Endodermal cell (in vitro differentiated cells): ENCODE measurements around the gene UBXN2A. TPM values are rescaled to one million over a fixed set of nuclear protein-coding genes. Genes with fewer than 3 reads are reported as not detected.

ENCODE experiments used
- DNase-seq: peaks from one replicate; pipeline ENCODE4 v3.0.0-alpha.2; 2017
- H3K27ac ChIP-seq: 2 replicates; pipeline ENCODE4 v1.5.1; 2013; ENCODE audit warnings: mild to moderate bottlenecking, low read depth, low read length, moderate library complexity
- H3K27me3 ChIP-seq: 2 replicates; pipeline ENCODE4 v1.6.1; 2013; ENCODE audit warnings: mild to moderate bottlenecking, low read length, moderate library complexity; ENCODE audit not compliant: insufficient read depth, control insufficient read depth, poor library complexity, severe bottlenecking
- H3K36me3 ChIP-seq: 2 replicates; pipeline ENCODE4 v1.7.0; 2013; ENCODE audit warnings: mild to moderate bottlenecking, low read length, moderate library complexity; ENCODE audit not compliant: control insufficient read depth, insufficient read depth
- H3K4me1 ChIP-seq: one replicate; pipeline ENCODE4 v1.7.0; 2013; ENCODE audit warnings: low read length; ENCODE audit not compliant: control insufficient read depth, insufficient read depth
- H3K4me3 ChIP-seq: 2 replicates; pipeline ENCODE4 v1.5.1; 2013; ENCODE audit warnings: mild to moderate bottlenecking, low read length, moderate library complexity
- H3K9ac ChIP-seq: 2 replicates; pipeline ENCODE4 v1.6.1; 2013; ENCODE audit warnings: mild to moderate bottlenecking, low read length, moderate library complexity; ENCODE audit not compliant: poor library complexity, severe bottlenecking; ENCODE audit errors: extremely low read depth
- H3K9me3 ChIP-seq: 2 replicates; pipeline ENCODE4 v1.6.1; 2013; ENCODE audit warnings: mild to moderate bottlenecking, low read length, moderate library complexity; ENCODE audit not compliant: control insufficient read depth
- H3K27ac Mint-ChIP-seq: 2 replicates; pipeline ENCODE4 v1.8.0; 2020; ENCODE audit warnings: mixed read lengths
- H3K27me3 Mint-ChIP-seq: 2 replicates; pipeline ENCODE4 v1.8.0; 2021; ENCODE audit warnings: mild to moderate bottlenecking, mixed read lengths; ENCODE audit not compliant: insufficient read depth
- H3K36me3 Mint-ChIP-seq: 2 replicates; pipeline ENCODE4 v1.8.0; 2020; ENCODE audit warnings: low read depth, mixed read lengths
- H3K4me1 Mint-ChIP-seq: 2 replicates; pipeline ENCODE4 v1.8.0; 2020; ENCODE audit warnings: mixed read lengths
- H3K4me3 Mint-ChIP-seq: 2 replicates; pipeline ENCODE4 v1.8.0; 2020; ENCODE audit warnings: mild to moderate bottlenecking, moderate library complexity, mixed read lengths
- H3K9me3 Mint-ChIP-seq: 2 replicates; pipeline ENCODE4 v1.8.0; 2020; ENCODE audit warnings: mild to moderate bottlenecking, mixed read lengths
- WGBS, 2 experiments: methylation state at CpG; one replicate each; pipeline versions ENCODE4 v1.1.5 to v1.1.7; 2013; ENCODE audit warnings: missing lambda C conversion rate in 2 of 2, mixed read lengths in 1 of 2; ENCODE audit not compliant: insufficient coverage in 1 of 2, insufficient read length in 1 of 2; 5-methylcytosine and 5-hydroxymethylcytosine counted together
- total RNA-seq, 2 donors: library from RNA; stranded (reverse); fragmentation: NEBNext Ultra II Directional in 1 of 2; extraction: Animal tissue kit (Norgen Biotek cat#: 25700) in 1 of 2; gene quantifications; 2 replicates in 1 of 2; 3 replicates in 1 of 2; pipeline ENCODE4 v1.2.1, GENCODE V29; 2021
- TF ChIP-seq, protein P1 (sequence below): fragments of 200-600 bp; sonication (generic); conservative IDR thresholded peaks from 2 replicates; pipeline ENCODE4 v1.5.0; 2021; ENCODE audit warnings: antibody characterized with exemption, mild to moderate bottlenecking

Gene UBXN2A
- total RNA-seq, 2 donors from 2014 or later = 20.1 to 26.8 TPM

DNA sequence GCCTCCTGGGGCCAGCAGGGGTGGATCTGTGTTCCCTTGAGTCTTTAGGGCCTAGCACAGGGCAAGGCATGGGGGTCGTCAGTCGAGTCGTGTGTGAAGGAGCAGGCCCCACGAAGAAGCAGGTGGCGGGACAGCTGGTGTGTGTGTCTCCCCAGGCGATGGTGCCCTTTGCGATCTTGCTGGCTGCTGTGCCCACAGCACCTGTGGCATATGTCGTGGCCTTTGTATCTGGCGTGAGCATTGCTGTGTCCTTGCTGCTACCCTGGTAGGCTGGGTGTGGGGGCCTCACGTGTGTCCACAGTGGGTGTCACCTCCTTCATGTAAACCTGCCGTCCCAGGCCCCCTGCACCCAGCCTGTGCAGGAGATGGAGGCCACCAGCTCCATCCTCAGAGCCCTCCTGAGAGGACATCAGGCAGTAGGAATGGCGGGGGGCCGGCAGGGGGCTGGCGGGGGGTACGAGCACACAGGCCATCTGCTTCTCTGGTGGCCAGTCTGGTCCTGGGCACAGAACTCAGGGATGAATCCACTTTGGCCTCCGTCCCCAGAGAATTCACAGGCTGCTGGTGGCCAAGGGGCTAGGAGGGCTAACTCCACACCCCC is 82.8 kb downstream of the UBXN2A start:
- 89 to 91% methylated on average over 7 to 16 of the region's 16 CpGs for WGBS, 2 experiments
- Histone ChIP-seq H3K4me3 (no peak overlapping the region), H3K4me1 (no peaks in the 10 kb centered on the region), H3K27ac (no peak overlapping the region), H3K27me3 (no peaks in the 10 kb centered on the region), H3K36me3 (peaks cover 3% of the 10 kb centered on the region), H3K9me3 (no peaks in the 10 kb centered on the region), H3K9ac (no peak overlapping the region)
- Mint-ChIP-seq H3K27me3 (no peaks in the 10 kb centered on the region), H3K4me3 (no peak overlapping the region), H3K9me3 (no peaks in the 10 kb centered on the region), H3K27ac (no peak overlapping the region), H3K4me1 (peaks cover 17% of the 10 kb centered on the region), H3K36me3 (peaks cover 13% of the 10 kb centered on the region)
- TF ChIP-seq, protein P1, sequence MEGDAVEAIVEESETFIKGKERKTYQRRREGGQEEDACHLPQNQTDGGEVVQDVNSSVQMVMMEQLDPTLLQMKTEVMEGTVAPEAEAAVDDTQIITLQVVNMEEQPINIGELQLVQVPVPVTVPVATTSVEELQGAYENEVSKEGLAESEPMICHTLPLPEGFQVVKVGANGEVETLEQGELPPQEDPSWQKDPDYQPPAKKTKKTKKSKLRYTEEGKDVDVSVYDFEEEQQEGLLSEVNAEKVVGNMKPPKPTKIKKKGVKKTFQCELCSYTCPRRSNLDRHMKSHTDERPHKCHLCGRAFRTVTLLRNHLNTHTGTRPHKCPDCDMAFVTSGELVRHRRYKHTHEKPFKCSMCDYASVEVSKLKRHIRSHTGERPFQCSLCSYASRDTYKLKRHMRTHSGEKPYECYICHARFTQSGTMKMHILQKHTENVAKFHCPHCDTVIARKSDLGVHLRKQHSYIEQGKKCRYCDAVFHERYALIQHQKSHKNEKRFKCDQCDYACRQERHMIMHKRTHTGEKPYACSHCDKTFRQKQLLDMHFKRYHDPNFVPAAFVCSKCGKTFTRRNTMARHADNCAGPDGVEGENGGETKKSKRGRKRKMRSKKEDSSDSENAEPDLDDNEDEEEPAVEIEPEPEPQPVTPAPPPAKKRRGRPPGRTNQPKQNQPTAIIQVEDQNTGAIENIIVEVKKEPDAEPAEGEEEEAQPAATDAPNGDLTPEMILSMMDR = no peak
- DNase-seq = no peak

DNA sequence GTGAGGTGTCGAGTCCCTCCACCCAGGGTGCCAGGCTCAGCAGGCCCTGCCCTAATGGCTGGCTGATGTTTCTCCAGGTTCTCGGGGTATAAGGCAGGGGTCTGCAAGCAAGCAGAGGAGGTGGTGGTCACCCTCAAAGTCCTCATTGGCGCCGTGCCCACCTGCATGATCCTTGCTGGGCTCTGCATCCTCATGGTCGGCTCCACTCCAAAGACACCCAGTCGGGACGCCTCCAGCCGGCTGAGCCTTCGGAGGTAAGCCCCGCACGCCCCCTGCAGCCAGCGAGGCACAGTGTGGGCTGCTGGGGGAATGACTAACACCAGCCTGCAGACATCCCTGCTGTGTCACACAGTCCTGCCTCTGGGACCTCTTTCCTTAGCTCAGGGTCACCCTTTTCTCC is 83.8 kb downstream of the UBXN2A start:
- TF ChIP-seq, protein P1 = peak; percentile 72
- no peaks in the 10 kb centered on the region for H3K9me3 ChIP-seq
- H3K4me3 ChIP-seq = no peak overlapping the region
- Mint-ChIP-seq H3K27me3 (no peaks in the 10 kb centered on the region), H3K36me3 (peaks cover 22% of the 10 kb centered on the region), H3K4me3 (no peak overlapping the region), H3K27ac (peak overlapping the region; percentile 79), H3K4me1 (peaks cover 17% of the 10 kb centered on the region), H3K9me3 (no peaks in the 10 kb centered on the region)
- peaks cover 5% of the 10 kb centered on the region for H3K36me3 ChIP-seq
- H3K27me3 ChIP-seq = no peaks in the 10 kb centered on the region
- H3K9ac ChIP-seq = no peak overlapping the region
- no peaks in the 10 kb centered on the region for H3K4me1 ChIP-seq
- WGBS, 2 experiments = 84% methylated on average over 12 of the region's 12 CpGs; no CpG with 5 or more reads in 1 of the 2 experiments
- H3K27ac ChIP-seq = no peak overlapping the region
- peak; percentile 81 for DNase-seq

DNA sequence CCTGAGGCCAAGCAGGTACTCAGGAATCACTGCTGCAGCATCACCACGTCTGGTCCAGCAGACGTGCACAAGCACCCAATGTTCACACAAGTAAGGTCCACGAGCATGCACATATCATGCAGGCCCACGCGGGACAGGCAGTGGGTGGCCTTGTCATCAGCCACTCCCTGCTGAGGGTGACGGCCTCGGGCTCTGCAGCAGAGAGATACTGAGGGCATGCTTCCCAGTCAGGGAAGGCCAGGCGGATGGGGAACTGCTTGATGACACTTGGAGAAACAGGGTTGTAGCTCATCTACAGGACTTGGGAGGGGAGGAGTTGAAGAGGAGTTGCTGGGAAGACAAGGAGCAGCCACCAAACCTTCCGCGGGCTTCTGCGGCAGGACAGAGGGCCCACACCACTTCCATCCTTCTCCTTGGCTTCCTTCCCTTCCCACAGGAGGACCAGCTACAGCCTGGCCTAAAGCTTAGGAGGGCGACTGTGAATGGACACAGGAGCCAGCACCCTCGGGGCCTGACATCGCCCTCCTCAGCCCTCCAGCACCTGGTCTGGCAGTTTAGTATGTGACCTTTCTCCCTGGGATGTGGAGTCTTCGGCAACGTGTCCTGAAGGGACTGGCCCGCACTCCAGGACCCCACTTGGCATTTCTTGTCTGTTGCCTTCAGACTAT is 84.9 kb downstream of the UBXN2A start:
- 94 to 95% methylated on average over 11 to 17 of the region's 17 CpGs for WGBS, 2 experiments
- H3K4me3 Mint-ChIP-seq = no peak overlapping the region

More for the DNA sequence above, 84.9 kb downstream of the UBXN2A start:
- H3K27ac ChIP-seq = no peak overlapping the region
- H3K4me3 ChIP-seq = no peak overlapping the region
- peaks cover 16% of the 10 kb centered on the region for H3K36me3 ChIP-seq
- H3K9me3 ChIP-seq = no peaks in the 10 kb centered on the region
- no peaks in the 10 kb centered on the region for H3K4me1 ChIP-seq
- no peak overlapping the region for H3K9ac ChIP-seq
- Mint-ChIP-seq H3K36me3 (peaks cover 33% of the 10 kb centered on the region), H3K9me3 (no peaks in the 10 kb centered on the region), H3K27me3 (no peaks in the 10 kb centered on the region), H3K27ac (peak overlapping the region; percentile 66), H3K4me1 (peaks cover 17% of the 10 kb centered on the region)
- DNase-seq = no peak
- TF ChIP-seq, protein P1 = no peak
- H3K27me3 ChIP-seq = no peaks in the 10 kb centered on the region
